AG04449 (cell line): Measurements from ENCODE around the gene RAB14.

Experiments used
- CTCF ChIA-PET: fragments of 350-600 bp; formaldehyde crosslinking; extraction: SDS; loops from one replicate; lab custom pipeline; 2021; ENCODE audit warnings: antibody characterized with exemption; lab: Yijun Ruan, JAX
- POLR2A ChIA-PET: fragments of 400-600, 350-600 bp; formaldehyde crosslinking; extraction: SDS; loops from one replicate; lab custom pipeline; 2020; ENCODE audit warnings: antibody characterized with exemption, inconsistent platforms; lab: Yijun Ruan, JAX
- DNase-seq: peaks from one replicate; pipeline ENCODE4 v3.0.0-alpha.2; 2010; ENCODE audit warnings: low read depth, low spot score
- H3K4me3 ChIP-seq: 2 replicates; pipeline ENCODE4 v1.5.1; 2011; ENCODE audit warnings: low read depth, mild to moderate bottlenecking, control low read depth, low read length
- CTCF ChIP-seq: IDR thresholded peaks from one replicate; pipeline ENCODE4 v1.5.1; 2011; ENCODE audit warnings: mild to moderate bottlenecking, moderate library complexity, low read length, control low read depth, inconsistent platforms; ENCODE audit not compliant: insufficient read depth; ENCODE audit errors: missing control alignments

RAB14 gene

GRCh38 chr9:121233906-121234831, 32.5 kb upstream of the RAB14 start:
- ChIA-PET CTCF (interaction anchor here (1.1 to 5.0 kb wide), 8 partner anchors 10 to 165 kb away, joined by 3 to 50 read pairs (median 4); no protein-coding TSS in a partner anchor), POLR2A (interaction anchor here (0.8 kb wide), 1 partner anchor 34 kb away, joined by 3 read pairs; the partner anchor contains the start of gene GSN)
- DNase-seq = no peak
- no peak for TF ChIP-seq CTCF
- H3K4me3 ChIP-seq = no peak overlapping the region

- DNase-seq = no peak
- CTCF ChIA-PET = interaction anchor here (0.8 to 5.0 kb wide), 7 partner anchors 8 to 88 kb away, joined by 3 to 50 read pairs (median 4); no protein-coding TSS in a partner anchor
Measured at GRCh38 chr9:121232251-121232650, 30.6 kb upstream of the RAB14 start.

DNA sequence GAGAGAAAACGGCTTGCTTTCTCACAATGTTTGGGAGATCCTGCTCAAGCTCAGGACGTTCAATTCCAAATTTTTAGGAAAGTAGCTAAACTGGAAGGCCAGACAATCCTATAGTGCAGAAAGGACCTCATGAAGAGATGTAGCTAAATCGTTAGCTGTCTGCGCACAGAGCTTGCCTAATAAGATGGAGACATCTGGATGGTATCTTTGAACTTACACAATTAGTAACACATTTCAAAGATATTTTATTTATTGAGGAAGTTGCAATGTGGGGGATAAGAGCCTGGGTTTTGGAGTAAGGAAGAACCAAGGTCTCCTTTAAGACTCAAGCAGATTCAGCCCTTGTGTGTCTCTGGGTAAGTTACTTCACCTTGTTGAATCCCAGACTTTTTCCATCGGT, 28.6 kb upstream of the RAB14 start:
- no peak for DNase-seq
- ChIA-PET CTCF (interaction anchor here (0.8 to 3.7 kb wide), 8 partner anchors 9 to 170 kb away, joined by 3 to 20 read pairs (median 5); no protein-coding TSS in a partner anchor), POLR2A (no interaction called here)
- TF ChIP-seq CTCF = no peak
- H3K4me3 ChIP-seq = no peak overlapping the region

More at GRCh38 chr9:121232251-121232650, 30.6 kb upstream of the RAB14 start:
- no peak for TF ChIP-seq CTCF
- H3K4me3 ChIP-seq = no peak overlapping the region
- POLR2A ChIA-PET = no interaction called here

- POLR2A ChIA-PET = no interaction called here
- CTCF ChIA-PET = interaction anchor here (0.6 to 2.5 kb wide), 4 partner anchors 51 to 171 kb away, joined by 3 to 13 read pairs (median 6); no protein-coding TSS in a partner anchor
- TF ChIP-seq CTCF = no peak
- no peak overlapping the region for H3K4me3 ChIP-seq
- DNase-seq = no peak
Measured at GRCh38 chr9:121227862-121228261, 26.2 kb upstream of the RAB14 start.

DNA sequence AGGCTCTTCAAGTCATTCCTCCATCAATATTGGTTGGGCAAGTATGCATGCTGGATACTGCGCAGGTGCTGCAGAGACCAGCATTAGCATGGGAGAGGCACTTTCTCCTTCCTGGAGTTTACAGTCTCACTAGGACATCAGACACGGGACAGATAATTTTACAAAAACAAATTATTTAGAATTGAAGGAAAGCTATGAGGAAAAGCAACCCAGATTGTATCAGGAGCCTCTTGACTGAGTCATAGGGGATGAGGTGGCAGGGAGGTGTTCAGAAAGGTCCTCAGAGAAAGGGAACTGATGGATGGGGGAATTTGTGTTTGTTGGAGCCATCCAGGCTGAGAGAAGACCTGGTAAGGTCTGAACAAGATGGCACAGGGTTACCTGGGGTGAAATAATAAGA, 24.5 kb upstream of the RAB14 start:
- ChIA-PET POLR2A (interaction anchor here (0.9 kb wide), 1 partner anchor 52 kb away, joined by 5 read pairs; no protein-coding TSS in a partner anchor), CTCF (interaction anchor here (0.8 to 6.6 kb wide), 11 partner anchors 8 to 173 kb away, joined by 3 to 79 read pairs (median 7); partner anchors contain the start of gene GSN)

More for the DNA sequence above, 24.5 kb upstream of the RAB14 start:
- no peak for TF ChIP-seq CTCF
- no peak for DNase-seq
- H3K4me3 ChIP-seq = no peak overlapping the region
